Epithelial cell of esophagus (primary cell): Measurements from ENCODE around the gene DSEL.

ENCODE experiments used
- DNase-seq: peaks from one replicate; pipeline ENCODE4 v3.0.0; 2010; ENCODE audit warnings: low read depth
- H3K4me3 ChIP-seq: 2 replicates; pipeline ENCODE4 v1.5.1; 2011; ENCODE audit warnings: mild to moderate bottlenecking, low read length, control low read depth
- TF ChIP-seq, protein P1 (sequence below): IDR thresholded peaks from 2 replicates; pipeline ENCODE4 v1.5.1; 2011; ENCODE audit warnings: low read depth, mild to moderate bottlenecking, low read length, control low read depth, inconsistent platforms; ENCODE audit not compliant: insufficient read depth; ENCODE audit errors: missing control alignments

DSEL gene

DNA sequence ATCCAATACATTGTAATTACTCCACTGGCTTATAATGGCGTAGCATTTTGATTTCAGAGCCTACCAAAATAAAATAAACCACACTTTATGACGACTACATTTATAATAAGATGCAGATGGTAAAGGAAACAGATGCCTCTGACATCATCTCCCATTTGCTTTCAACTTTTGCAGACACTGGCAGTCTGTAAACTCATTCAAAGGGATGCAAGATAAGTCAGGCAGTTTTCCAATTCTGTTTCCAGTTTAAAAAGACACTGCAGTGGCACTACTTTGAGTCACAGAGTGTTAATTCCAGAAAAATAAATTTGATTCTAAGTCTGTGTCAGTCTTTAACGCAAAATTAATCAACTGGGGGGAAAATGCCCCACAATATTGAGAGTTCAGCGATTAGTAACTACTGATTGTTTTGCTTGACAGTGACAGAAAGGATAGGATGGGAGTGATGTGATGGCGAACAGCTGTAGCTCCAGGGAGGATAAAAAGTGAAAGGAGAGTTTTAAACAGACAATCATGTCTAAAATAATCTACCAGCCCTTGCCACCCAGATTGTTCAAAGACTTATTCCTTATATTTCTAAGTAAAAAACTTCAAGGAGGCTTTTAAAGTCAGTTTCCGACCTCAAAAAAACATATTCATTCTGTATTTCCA is 6.7 kb downstream of the DSEL start:
- no peak overlapping the region for H3K4me3 ChIP-seq
- DNase-seq, result no peak
- TF ChIP-seq, protein P1, sequence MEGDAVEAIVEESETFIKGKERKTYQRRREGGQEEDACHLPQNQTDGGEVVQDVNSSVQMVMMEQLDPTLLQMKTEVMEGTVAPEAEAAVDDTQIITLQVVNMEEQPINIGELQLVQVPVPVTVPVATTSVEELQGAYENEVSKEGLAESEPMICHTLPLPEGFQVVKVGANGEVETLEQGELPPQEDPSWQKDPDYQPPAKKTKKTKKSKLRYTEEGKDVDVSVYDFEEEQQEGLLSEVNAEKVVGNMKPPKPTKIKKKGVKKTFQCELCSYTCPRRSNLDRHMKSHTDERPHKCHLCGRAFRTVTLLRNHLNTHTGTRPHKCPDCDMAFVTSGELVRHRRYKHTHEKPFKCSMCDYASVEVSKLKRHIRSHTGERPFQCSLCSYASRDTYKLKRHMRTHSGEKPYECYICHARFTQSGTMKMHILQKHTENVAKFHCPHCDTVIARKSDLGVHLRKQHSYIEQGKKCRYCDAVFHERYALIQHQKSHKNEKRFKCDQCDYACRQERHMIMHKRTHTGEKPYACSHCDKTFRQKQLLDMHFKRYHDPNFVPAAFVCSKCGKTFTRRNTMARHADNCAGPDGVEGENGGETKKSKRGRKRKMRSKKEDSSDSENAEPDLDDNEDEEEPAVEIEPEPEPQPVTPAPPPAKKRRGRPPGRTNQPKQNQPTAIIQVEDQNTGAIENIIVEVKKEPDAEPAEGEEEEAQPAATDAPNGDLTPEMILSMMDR, result no peak

DNA sequence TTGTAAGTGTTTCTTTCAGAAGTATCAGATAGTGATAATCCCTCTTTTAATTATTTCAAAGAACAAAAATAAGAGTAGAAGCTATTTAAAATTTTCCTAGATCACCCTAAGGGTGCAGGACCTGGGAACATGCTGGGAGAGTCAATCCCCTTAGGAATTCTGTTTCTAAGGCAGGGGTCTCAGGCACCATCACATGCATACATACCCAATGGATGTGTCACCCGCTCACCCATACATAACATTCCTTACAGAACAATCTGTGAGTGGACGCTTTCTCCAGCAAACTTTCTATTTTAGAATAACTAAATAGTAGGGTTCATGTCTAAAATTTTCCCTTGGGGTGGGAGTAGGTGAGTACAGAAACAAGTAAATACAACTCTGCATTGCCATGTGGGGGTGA is 8.4 kb downstream of the DSEL start:
- no peak for DNase-seq
- TF ChIP-seq, protein P1, result no peak
- H3K4me3 ChIP-seq, result no peak overlapping the region

DNA sequence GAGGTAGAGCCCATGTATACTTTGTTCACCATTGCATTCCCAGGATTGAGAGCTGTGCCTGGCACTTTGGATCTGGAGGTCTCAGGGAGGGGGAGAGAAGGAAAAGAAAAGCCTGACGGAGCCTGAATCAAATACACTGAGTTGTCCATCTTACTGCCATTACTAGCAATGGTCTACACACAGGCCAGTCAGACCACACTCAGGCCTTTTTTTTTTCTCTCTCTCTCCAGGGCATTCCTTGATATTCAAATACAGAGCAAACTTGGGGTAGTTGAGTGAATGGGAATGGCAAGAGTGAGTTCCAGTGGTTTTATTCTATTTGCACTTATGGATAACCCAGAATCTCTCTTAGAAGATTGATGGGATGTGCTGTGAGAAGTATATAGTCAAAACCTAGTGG is 11.8 kb downstream of the DSEL start:
- TF ChIP-seq, protein P1, result no peak

DNA sequence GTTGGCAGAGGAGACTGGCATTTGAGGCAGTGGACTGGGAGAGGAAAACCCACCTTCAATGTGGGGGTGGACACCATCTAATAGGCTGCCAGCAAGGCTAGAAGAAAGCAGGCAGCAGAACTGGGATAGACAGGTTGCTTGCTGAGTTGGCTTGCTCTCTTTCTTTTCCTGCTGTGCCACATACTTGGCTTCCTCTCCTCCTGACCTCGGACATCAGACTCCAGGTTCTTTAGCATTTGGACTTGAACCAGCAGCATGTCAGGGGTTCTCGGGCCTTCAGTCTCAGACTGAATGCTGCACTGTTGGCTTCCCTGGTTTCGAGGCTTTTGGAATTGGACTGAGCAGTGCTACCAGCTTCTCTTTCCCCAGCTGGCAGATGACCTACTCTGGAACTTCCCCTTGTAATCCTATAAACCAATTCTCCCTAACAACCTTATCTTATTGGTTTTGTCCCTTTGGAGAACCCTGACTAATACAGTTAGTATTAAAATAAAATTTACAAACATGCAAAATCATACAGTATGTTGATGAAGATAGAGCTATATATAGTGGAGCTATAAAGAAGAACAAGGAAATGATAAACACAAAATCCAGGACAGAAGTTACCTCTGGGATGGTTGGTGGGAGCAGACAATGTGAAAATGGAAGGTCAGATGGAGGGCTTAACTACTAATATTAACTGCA is 15.9 kb downstream of the DSEL start:
- no peak overlapping the region for H3K4me3 ChIP-seq
- no peak for DNase-seq
- TF ChIP-seq, protein P1, result no peak

More for the DNA sequence above, 11.8 kb downstream of the DSEL start:
- DNase-seq, result no peak
- H3K4me3 ChIP-seq, result no peak overlapping the region

DNA sequence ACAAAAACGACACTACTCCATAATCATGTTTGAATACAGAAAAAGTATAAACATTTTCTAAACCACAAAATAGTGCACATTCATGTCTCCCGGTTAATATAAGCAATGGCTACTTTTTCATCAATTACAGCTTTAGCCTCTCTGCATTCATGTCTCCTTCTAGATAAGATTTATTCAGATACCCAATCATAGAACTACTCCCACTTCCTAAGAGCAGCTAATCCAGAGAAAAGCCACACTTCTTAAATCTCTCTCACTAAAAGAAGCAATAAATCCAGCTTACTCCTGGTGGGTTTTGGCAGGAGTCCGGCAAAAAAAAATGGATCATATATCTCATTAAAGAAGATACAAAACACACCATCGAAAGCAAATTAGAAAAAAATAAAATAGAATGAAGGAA is 20.1 kb downstream of the DSEL start:
- no peak for DNase-seq
- H3K4me3 ChIP-seq, result no peak overlapping the region
- TF ChIP-seq, protein P1, result no peak

DNA sequence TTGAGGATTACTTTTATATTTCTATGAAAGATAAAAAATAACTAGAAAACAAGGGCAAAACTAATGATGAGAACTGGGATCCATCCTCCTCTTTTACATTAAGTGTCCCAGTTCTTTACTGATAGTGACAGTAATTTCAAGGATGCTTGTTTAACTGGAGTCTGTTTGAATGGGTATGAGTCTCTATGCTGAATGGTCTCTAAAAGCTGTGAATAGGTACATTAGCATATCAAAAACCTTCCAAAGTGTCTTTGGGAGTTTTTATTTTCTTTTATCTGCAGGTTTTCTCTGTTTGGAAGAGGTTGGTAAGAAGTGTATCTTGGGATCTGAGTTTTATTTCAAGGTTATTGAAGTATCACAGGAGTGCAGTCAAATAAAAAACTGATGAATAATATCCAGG is 30.0 kb downstream of the DSEL start:
- H3K4me3 ChIP-seq, result no peak overlapping the region
- DNase-seq, result no peak
- TF ChIP-seq, protein P1, result no peak

DNA sequence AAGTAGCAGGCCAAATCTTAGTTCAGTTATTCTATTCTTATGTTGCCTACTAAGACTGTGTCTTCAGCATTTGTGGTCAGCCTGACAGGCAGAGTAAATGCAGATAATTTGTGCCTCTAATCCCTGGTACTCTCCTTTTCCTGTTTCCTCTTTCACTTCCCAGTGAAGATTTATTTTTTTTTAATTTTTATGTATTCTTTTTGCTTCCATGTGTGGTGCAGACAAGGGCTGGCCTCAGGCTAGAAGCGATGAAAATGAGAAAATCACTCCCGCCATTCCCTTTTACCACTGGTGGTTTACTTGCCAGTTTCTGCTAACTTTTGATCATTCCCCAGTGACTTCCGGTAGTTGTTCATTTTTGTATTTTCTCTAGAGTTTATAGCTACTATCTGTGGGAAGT is 30.9 kb downstream of the DSEL start:
- H3K4me3 ChIP-seq, result no peak overlapping the region
- DNase-seq, result no peak
- TF ChIP-seq, protein P1, result no peak
